Measurements from ENCODE around the gene ERG.

The ERG gene

DNA sequence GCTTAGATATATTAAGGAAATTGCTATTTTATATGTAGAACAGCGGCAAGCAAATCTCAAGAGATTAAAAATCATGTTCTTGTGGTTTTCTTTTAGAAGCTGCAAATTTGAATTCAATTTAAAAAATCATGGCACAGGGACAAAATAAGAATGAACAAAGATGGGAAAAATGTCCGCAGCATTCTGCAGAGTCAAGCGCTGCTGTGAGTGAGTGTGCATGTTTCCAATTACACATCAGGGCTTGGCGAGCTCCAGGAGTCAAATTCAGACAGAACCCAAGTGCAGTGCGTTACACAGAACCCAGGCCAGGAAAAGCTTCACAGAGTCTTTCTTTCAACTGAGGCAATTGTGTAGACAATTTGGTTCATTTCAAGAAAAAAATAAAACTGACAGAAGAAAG lies 33.3 kb upstream of the ERG start:
- ChIA-PET POLR2A (no interaction called here), CTCF (no interaction called here)
- WGBS (ENCODE audit: insufficient coverage), result 94% methylated on average over 4 of the region's 5 CpGs
- no peak for DNase-seq
- H3K27me3 ChIP-seq (replicated peaks in 2 of 5; ENCODE audit: control insufficient read depth in 4 of 5, insufficient read depth in 5 of 5, low read length in 4 of 5), result no peaks in the 10 kb centered on the region
- no peak overlapping the region for H3K4me3 ChIP-seq (ENCODE audit: control insufficient read depth in 1 of 7, extremely low read depth in 1 of 7, insufficient read depth in 4 of 7, low read depth in 2 of 7, low read length in 6 of 7)
- H3K36me3 ChIP-seq (ENCODE audit: control insufficient read depth in 4 of 4, insufficient read depth in 4 of 4, low read length in 3 of 4), result no peaks in the 10 kb centered on the region
- H3K27ac ChIP-seq (ENCODE audit: insufficient read depth in 1 of 2, low read depth in 1 of 2, low read length in 2 of 2, poor library complexity in 1 of 2, severe bottlenecking in 2 of 2), result no peak overlapping the region
- H3K9me3 ChIP-seq (ENCODE audit: control extremely low read depth in 1 of 5, control insufficient read depth in 4 of 5, insufficient read depth in 2 of 5, low read depth in 1 of 5, low read length in 4 of 5), result no peaks in the 10 kb centered on the region
- H3K4me1 ChIP-seq (ENCODE audit: control extremely low read depth in 1 of 4, control insufficient read depth in 4 of 4, insufficient read depth in 4 of 4, low read length in 3 of 4), result no peaks in the 10 kb centered on the region

GRCh38 chr21:38531039-38531541 lies 32.8 kb upstream of the ERG start:
- H3K4me3 ChIP-seq (ENCODE audit: control insufficient read depth in 1 of 7, extremely low read depth in 1 of 7, insufficient read depth in 4 of 7, low read depth in 2 of 7, low read length in 6 of 7), result no peak overlapping the region
- POLR2A ChIA-PET, result no interaction called here
- WGBS (ENCODE audit: insufficient coverage), result 63% methylated on average over 3 of the region's 5 CpGs

GRCh38 chr21:38527737-38528136 lies 29.5 kb upstream of the ERG start:
- no peaks in the 10 kb centered on the region for H3K27me3 ChIP-seq (replicated peaks in 2 of 5; ENCODE audit: control insufficient read depth in 4 of 5, insufficient read depth in 5 of 5, low read length in 4 of 5)
- DNase-seq, result no peak
- peaks cover 0 to 4% (median 0%) of the 10 kb centered on the region in 4 experiments for H3K4me1 ChIP-seq (ENCODE audit: control extremely low read depth in 1 of 4, control insufficient read depth in 4 of 4, insufficient read depth in 4 of 4, low read length in 3 of 4)
- H3K36me3 ChIP-seq (ENCODE audit: control insufficient read depth in 4 of 4, insufficient read depth in 4 of 4, low read length in 3 of 4), result no peaks in the 10 kb centered on the region
- 97% methylated on average over 8 of the region's 8 CpGs for WGBS (ENCODE audit: insufficient coverage)
- no peaks in the 10 kb centered on the region for H3K9me3 ChIP-seq (ENCODE audit: control extremely low read depth in 1 of 5, control insufficient read depth in 4 of 5, insufficient read depth in 2 of 5, low read depth in 1 of 5, low read length in 4 of 5)
- ChIA-PET CTCF (interaction anchor here (0.8 kb wide), 1 partner anchor 640 kb away, joined by 3 read pairs; no protein-coding TSS in a partner anchor), POLR2A (no interaction called here)
- H3K4me3 ChIP-seq (ENCODE audit: control insufficient read depth in 1 of 7, extremely low read depth in 1 of 7, insufficient read depth in 4 of 7, low read depth in 2 of 7, low read length in 6 of 7), result no peak overlapping the region
- no peak overlapping the region for H3K27ac ChIP-seq (ENCODE audit: insufficient read depth in 1 of 2, low read depth in 1 of 2, low read length in 2 of 2, poor library complexity in 1 of 2, severe bottlenecking in 2 of 2)

More at GRCh38 chr21:38531039-38531541, 32.8 kb upstream of the ERG start:
- Histone ChIP-seq H3K27me3 (replicated peaks in 2 of 5; ENCODE audit: control insufficient read depth in 4 of 5, insufficient read depth in 5 of 5, low read length in 4 of 5) (no peaks in the 10 kb centered on the region), H3K9me3 (ENCODE audit: control extremely low read depth in 1 of 5, control insufficient read depth in 4 of 5, insufficient read depth in 2 of 5, low read depth in 1 of 5, low read length in 4 of 5) (no peaks in the 10 kb centered on the region), H3K36me3 (ENCODE audit: control insufficient read depth in 4 of 4, insufficient read depth in 4 of 4, low read length in 3 of 4) (no peaks in the 10 kb centered on the region), H3K27ac (ENCODE audit: insufficient read depth in 1 of 2, low read depth in 1 of 2, low read length in 2 of 2, poor library complexity in 1 of 2, severe bottlenecking in 2 of 2) (no peak overlapping the region), H3K4me1 (ENCODE audit: control extremely low read depth in 1 of 4, control insufficient read depth in 4 of 4, insufficient read depth in 4 of 4, low read length in 3 of 4) (no peaks in the 10 kb centered on the region)
- CTCF ChIA-PET, result no interaction called here
- no peak for DNase-seq

DNA sequence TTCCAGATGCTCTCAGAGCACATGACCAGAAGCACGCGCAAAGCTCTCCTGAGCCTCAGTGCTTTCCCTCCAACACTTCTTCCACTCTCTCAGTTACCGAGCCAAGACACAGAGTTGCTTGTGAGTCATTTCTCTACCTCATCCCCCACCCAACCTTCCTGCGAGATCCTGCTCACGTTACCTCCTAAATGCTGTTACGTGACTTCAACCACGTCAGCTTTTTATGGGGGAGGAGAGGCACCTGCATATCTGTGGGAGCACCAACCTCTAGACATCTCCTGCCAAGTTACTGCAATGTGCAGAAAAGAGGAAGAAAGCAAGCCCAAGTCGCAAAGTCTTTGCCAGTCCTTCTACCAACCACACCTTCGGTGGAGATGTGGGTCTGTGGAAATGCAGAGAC lies 27.2 kb upstream of the ERG start:
- 72% methylated on average over 5 of the region's 9 CpGs for WGBS (ENCODE audit: insufficient coverage)
- POLR2A ChIA-PET, result no interaction called here

GRCh38 chr21:38524168-38525153 lies 26.2 kb upstream of the ERG start:
- Histone ChIP-seq H3K36me3 (ENCODE audit: control insufficient read depth in 4 of 4, insufficient read depth in 4 of 4, low read length in 3 of 4) (no peaks in the 10 kb centered on the region), H3K27me3 (replicated peaks in 2 of 5; ENCODE audit: control insufficient read depth in 4 of 5, insufficient read depth in 5 of 5, low read length in 4 of 5) (no peaks in the 10 kb centered on the region), H3K27ac (ENCODE audit: insufficient read depth in 1 of 2, low read depth in 1 of 2, low read length in 2 of 2, poor library complexity in 1 of 2, severe bottlenecking in 2 of 2) (no peak overlapping the region), H3K4me1 (ENCODE audit: control extremely low read depth in 1 of 4, control insufficient read depth in 4 of 4, insufficient read depth in 4 of 4, low read length in 3 of 4) (peaks cover 0 to 4% (median 0%) of the 10 kb centered on the region in 4 experiments), H3K9me3 (ENCODE audit: control extremely low read depth in 1 of 5, control insufficient read depth in 4 of 5, insufficient read depth in 2 of 5, low read depth in 1 of 5, low read length in 4 of 5) (no peaks in the 10 kb centered on the region), H3K4me3 (ENCODE audit: control insufficient read depth in 1 of 7, extremely low read depth in 1 of 7, insufficient read depth in 4 of 7, low read depth in 2 of 7, low read length in 6 of 7) (no peak overlapping the region)
- no peak for DNase-seq
- POLR2A ChIA-PET, result no interaction called here
- WGBS (ENCODE audit: insufficient coverage), result 91% methylated on average over 2 of the region's 4 CpGs
- CTCF ChIA-PET, result interaction anchor here (0.6 to 1.3 kb wide), 3 partner anchors 8 to 148 kb away, joined by 3 to 4 read pairs (median 3); no protein-coding TSS in a partner anchor

More for the DNA sequence above, 27.2 kb upstream of the ERG start:
- Histone ChIP-seq H3K36me3 (ENCODE audit: control insufficient read depth in 4 of 4, insufficient read depth in 4 of 4, low read length in 3 of 4) (no peaks in the 10 kb centered on the region), H3K9me3 (ENCODE audit: control extremely low read depth in 1 of 5, control insufficient read depth in 4 of 5, insufficient read depth in 2 of 5, low read depth in 1 of 5, low read length in 4 of 5) (no peaks in the 10 kb centered on the region), H3K4me1 (ENCODE audit: control extremely low read depth in 1 of 4, control insufficient read depth in 4 of 4, insufficient read depth in 4 of 4, low read length in 3 of 4) (peaks cover 0 to 4% (median 0%) of the 10 kb centered on the region in 4 experiments), H3K4me3 (ENCODE audit: control insufficient read depth in 1 of 7, extremely low read depth in 1 of 7, insufficient read depth in 4 of 7, low read depth in 2 of 7, low read length in 6 of 7) (no peak overlapping the region), H3K27me3 (replicated peaks in 2 of 5; ENCODE audit: control insufficient read depth in 4 of 5, insufficient read depth in 5 of 5, low read length in 4 of 5) (no peaks in the 10 kb centered on the region), H3K27ac (ENCODE audit: insufficient read depth in 1 of 2, low read depth in 1 of 2, low read length in 2 of 2, poor library complexity in 1 of 2, severe bottlenecking in 2 of 2) (no peak overlapping the region)
- peak in 2 of 3 donors; percentile 48 to 72 for DNase-seq
- CTCF ChIA-PET, result interaction anchor here (1.2 kb wide), 1 partner anchor 147 kb away, joined by 3 read pairs; no protein-coding TSS in a partner anchor

GRCh38 chr21:38520511-38520910 lies 22.2 kb upstream of the ERG start:
- Histone ChIP-seq H3K4me3 (ENCODE audit: control insufficient read depth in 1 of 7, extremely low read depth in 1 of 7, insufficient read depth in 4 of 7, low read depth in 2 of 7, low read length in 6 of 7) (no peak overlapping the region), H3K27ac (ENCODE audit: insufficient read depth in 1 of 2, low read depth in 1 of 2, low read length in 2 of 2, poor library complexity in 1 of 2, severe bottlenecking in 2 of 2) (no peak overlapping the region), H3K4me1 (ENCODE audit: control extremely low read depth in 1 of 4, control insufficient read depth in 4 of 4, insufficient read depth in 4 of 4, low read length in 3 of 4) (peaks cover 0 to 2% (median 0%) of the 10 kb centered on the region in 4 experiments), H3K9me3 (ENCODE audit: control extremely low read depth in 1 of 5, control insufficient read depth in 4 of 5, insufficient read depth in 2 of 5, low read depth in 1 of 5, low read length in 4 of 5) (no peaks in the 10 kb centered on the region), H3K36me3 (ENCODE audit: control insufficient read depth in 4 of 4, insufficient read depth in 4 of 4, low read length in 3 of 4) (no peaks in the 10 kb centered on the region), H3K27me3 (replicated peaks in 2 of 5; ENCODE audit: control insufficient read depth in 4 of 5, insufficient read depth in 5 of 5, low read length in 4 of 5) (no peaks in the 10 kb centered on the region)
- DNase-seq, result peak in 1 of 3 donors; percentile 21
- ChIA-PET POLR2A (no interaction called here), CTCF (interaction anchor here (0.7 to 2.9 kb wide), 3 partner anchors 11 to 51 kb away, joined by 3 to 12 read pairs (median 3); no protein-coding TSS in a partner anchor)
- 90% methylated on average over 9 of the region's 9 CpGs for WGBS (ENCODE audit: insufficient coverage)
